ENCODE measurements around the gene GK.
A peak's percentile ranks its signal among the peaks of the same experiment; 100 is the strongest.
"Not testable (repeated sequence)": the region's sequence is repeated elsewhere in the genome, so short reads cannot be mapped to it uniquely, and the experiment has no call there.

Gene GK

DNA sequence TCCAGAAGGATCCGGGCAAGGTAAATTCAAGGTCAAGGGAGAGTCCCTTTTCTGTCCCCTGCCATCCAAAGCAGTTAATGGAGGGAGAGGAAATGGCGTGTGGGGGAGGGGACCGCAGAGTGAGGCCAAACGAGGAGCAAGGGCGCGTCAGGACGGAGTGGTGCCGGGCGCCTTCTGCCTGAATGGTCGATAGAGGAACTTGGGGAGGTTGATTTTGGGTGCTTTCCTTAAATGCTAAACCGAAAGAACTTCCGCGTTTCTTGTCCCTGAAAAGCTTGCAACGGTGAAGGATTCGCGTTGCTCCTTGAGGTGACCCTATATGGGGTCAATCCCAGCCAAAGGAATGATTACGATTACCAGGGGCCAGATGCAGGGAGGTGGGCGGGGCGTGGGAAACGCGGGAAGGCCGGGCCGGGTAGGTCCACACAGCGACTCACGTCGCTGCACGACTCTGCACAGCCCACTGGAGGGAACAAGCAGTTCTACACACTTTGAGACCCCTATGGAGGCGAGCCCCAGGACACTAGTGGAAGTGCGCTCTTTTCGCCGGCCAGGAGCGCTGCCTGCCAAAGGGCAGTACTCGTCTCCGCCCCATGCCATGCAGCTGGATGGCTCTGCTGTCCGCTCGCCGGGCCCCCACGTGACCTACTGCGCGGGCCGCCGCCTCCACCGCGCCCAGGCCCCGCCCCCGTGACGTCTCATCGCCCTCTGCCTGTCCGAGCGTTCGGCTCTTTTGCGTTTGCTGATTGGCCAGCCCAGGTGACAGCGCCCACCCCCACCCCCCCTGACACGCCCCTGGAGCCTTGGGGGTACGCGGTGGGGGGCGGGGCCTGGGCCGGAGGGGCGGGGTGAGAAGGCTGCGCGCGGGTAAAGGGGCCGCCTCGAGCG lies 452 bp upstream of the GK start:
- TF ChIP-seq BHLHE40 (IDR thresholded peaks at IDR 0.05; ENCODE audit: borderline replicate concordance) (no peak), L3MBTL2 (conservative IDR thresholded peaks at IDR 0.05) (peak; percentile 90)
- TF ChIP-seq, protein P1, sequence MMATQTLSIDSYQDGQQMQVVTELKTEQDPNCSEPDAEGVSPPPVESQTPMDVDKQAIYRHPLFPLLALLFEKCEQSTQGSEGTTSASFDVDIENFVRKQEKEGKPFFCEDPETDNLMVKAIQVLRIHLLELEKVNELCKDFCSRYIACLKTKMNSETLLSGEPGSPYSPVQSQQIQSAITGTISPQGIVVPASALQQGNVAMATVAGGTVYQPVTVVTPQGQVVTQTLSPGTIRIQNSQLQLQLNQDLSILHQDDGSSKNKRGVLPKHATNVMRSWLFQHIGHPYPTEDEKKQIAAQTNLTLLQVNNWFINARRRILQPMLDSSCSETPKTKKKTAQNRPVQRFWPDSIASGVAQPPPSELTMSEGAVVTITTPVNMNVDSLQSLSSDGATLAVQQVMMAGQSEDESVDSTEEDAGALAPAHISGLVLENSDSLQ (IDR thresholded peaks at IDR 0.05), result peak; percentile 64
- peak; percentile 90 for DNase-seq (ENCODE audit: extremely low spot score)
- CTCF ChIA-PET, result no interaction called here
- POLR2A ChIA-PET, result no interaction called here

DNA sequence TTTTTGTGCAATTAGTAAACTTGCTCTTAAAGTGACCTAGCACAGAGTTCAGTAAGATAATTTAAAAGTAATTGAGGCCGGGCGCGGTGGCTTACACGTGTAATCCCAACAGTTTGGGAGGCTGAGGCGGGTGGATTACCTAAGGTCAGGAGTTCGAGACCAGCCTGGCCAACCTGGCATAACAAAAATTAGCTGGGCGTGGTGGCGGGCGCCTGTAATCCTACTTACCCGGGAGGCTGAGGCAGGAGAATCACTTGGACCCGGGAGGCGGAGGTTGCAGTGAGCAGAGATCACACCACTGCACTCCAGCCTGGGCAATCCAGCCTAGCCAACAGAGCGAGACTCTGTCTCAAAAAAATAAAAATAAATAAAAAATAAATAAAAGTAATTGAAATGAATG lies 1.2 kb downstream of the GK start:
- CTCF ChIA-PET; DNase-seq (ENCODE audit: extremely low spot score); POLR2A ChIA-PET: not testable (repeated sequence)

GRCh38 chrX:30654989-30655607 lies 1.9 kb downstream of the GK start:
- CTCF ChIA-PET, result no interaction called here
- no peak for DNase-seq (ENCODE audit: extremely low spot score)
- POLR2A ChIA-PET, result no interaction called here
- TF ChIP-seq SP1 (IDR thresholded peaks at IDR 0.05) (no peak), BHLHE40 (IDR thresholded peaks at IDR 0.05; ENCODE audit: borderline replicate concordance) (no peak), LEF1 (IDR thresholded peaks at IDR 0.05; ENCODE audit: borderline replicate concordance) (no peak), ARNT (IDR thresholded peaks at IDR 0.05) (no peak), ELF4 (IDR thresholded peaks at IDR 0.05) (no peak), HDGF (IDR thresholded peaks at IDR 0.05; ENCODE audit: borderline replicate concordance) (no peak), CTBP1 (IDR thresholded peaks at IDR 0.05; ENCODE audit: borderline replicate concordance) (no peak), L3MBTL2 (conservative IDR thresholded peaks at IDR 0.05) (no peak), FOXA1 (IDR thresholded peaks at IDR 0.05) (no peak), NFRKB (IDR thresholded peaks at IDR 0.05) (no peak), FOXK2 (IDR thresholded peaks at IDR 0.05) (no peak), FOXM1 (IDR thresholded peaks at IDR 0.05; ENCODE audit: borderline replicate concordance) (no peak), TARDBP (IDR thresholded peaks at IDR 0.05) (no peak), ZNF384 (IDR thresholded peaks at IDR 0.05) (no peak), SUZ12 (IDR thresholded peaks at IDR 0.05) (no peak)
- TF ChIP-seq, protein P1 (IDR thresholded peaks at IDR 0.05), result no peak

GRCh38 chrX:30655991-30656390 lies 2.8 kb downstream of the GK start:
- no peak for TF ChIP-seq TARDBP (IDR thresholded peaks at IDR 0.05)
- TF ChIP-seq FOXK2 (IDR thresholded peaks at IDR 0.05), result no peak
- no peak for TF ChIP-seq FOXM1 (IDR thresholded peaks at IDR 0.05; ENCODE audit: borderline replicate concordance)
- no peak for TF ChIP-seq ZNF384 (IDR thresholded peaks at IDR 0.05)
- no peak for TF ChIP-seq ELF4 (IDR thresholded peaks at IDR 0.05)
- no peak for TF ChIP-seq LEF1 (IDR thresholded peaks at IDR 0.05; ENCODE audit: borderline replicate concordance)
- TF ChIP-seq NFRKB (IDR thresholded peaks at IDR 0.05), result no peak
- TF ChIP-seq L3MBTL2 (conservative IDR thresholded peaks at IDR 0.05), result no peak
- no peak for DNase-seq (ENCODE audit: extremely low spot score)
- POLR2A ChIA-PET, result no interaction called here
- CTCF ChIA-PET, result no interaction called here

DNA sequence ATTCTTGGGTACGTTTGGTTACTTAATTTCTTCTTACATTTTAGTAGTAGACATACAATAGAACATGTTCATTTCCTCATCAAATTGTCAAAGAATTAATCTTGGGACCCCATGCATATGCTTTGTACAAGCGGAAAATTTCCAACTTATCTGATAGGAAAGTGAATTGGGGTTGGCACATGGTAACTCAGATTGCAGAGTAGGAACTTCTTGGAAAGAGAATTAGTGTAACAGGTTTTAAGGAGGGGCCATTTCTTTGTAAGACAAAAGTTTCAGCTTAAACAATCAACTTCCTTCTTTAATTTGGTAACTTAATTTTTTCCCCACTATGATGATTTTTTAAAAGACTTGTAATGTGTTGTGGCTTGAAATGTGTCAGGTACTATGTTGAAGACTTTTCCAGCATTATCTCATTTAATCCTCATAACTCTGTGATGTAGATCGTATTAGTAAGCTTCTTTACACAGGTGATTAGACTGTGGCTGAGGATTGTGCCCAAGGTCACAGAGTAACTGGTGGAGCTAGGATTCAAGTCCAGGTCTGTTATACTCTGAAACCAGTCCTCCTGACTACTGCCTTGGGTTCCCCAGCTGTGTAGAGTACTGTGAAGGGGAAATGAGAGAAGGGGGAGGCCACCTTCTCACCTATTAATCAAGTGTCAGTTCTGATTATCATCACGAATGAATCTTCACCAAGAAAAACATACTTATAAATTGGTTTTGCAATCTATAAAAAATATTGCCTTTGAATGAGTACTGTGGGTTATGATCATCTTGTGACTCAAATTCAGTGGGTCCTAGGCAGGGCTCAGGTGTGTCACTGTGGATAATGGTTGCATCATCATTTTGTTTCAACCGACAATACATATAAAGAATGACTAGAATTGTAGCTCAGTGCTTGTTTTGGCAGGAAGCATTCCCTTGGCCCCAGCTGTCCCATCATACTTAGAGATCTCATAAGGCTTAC lies 4.3 kb downstream of the GK start:
- POLR2A ChIA-PET, result no interaction called here
- no peak for DNase-seq (ENCODE audit: extremely low spot score)
- TF ChIP-seq BHLHE40 (IDR thresholded peaks at IDR 0.05; ENCODE audit: borderline replicate concordance), result no peak
- CTCF ChIA-PET, result no interaction called here

- no peak for DNase-seq (ENCODE audit: extremely low spot score)
- POLR2A ChIA-PET, result no interaction called here
- CTCF ChIA-PET, result interaction anchor here (0.7 kb wide), 1 partner anchor 24 kb away, joined by 3 read pairs; no protein-coding TSS in a partner anchor
- no peak for TF ChIP-seq BHLHE40 (IDR thresholded peaks at IDR 0.05; ENCODE audit: borderline replicate concordance)
- no peak for TF ChIP-seq NFRKB (IDR thresholded peaks at IDR 0.05)
- TF ChIP-seq LEF1 (IDR thresholded peaks at IDR 0.05; ENCODE audit: borderline replicate concordance), result no peak
- TF ChIP-seq FOXK2 (IDR thresholded peaks at IDR 0.05), result no peak
- TF ChIP-seq SP1 (IDR thresholded peaks at IDR 0.05), result no peak
- no peak for TF ChIP-seq ARNT (IDR thresholded peaks at IDR 0.05)
- no peak for TF ChIP-seq ZNF384 (IDR thresholded peaks at IDR 0.05)
- no peak for TF ChIP-seq FOXA1 (IDR thresholded peaks at IDR 0.05)
- no peak for TF ChIP-seq SUZ12 (IDR thresholded peaks at IDR 0.05)
- no peak for TF ChIP-seq TARDBP (IDR thresholded peaks at IDR 0.05)
- no peak for TF ChIP-seq ELF4 (IDR thresholded peaks at IDR 0.05)
- TF ChIP-seq, protein P1 (IDR thresholded peaks at IDR 0.05), result no peak
- TF ChIP-seq FOXM1 (IDR thresholded peaks at IDR 0.05; ENCODE audit: borderline replicate concordance), result no peak
- TF ChIP-seq CTBP1 (IDR thresholded peaks at IDR 0.05; ENCODE audit: borderline replicate concordance), result no peak
- TF ChIP-seq HDGF (IDR thresholded peaks at IDR 0.05; ENCODE audit: borderline replicate concordance), result no peak
- TF ChIP-seq L3MBTL2 (conservative IDR thresholded peaks at IDR 0.05), result no peak
These were observed 6.2 kb downstream of the GK start for GRCh38 chrX:30659421-30659820.

Data from HEK293T (cell line).